ENCODE results near the gene RALGAPA2.

Gene RALGAPA2

GRCh38 chr20:20427227-20427864, 285.1 kb downstream of the RALGAPA2 start:
- no peak overlapping the region for H3K9ac ChIP-seq (ENCODE audit: insufficient read length, low read depth)
- H3K4me3 ChIP-seq (ENCODE audit: insufficient read length, low read depth), result no peak overlapping the region
- H3K27me3 ChIP-seq (ENCODE audit: insufficient read depth, insufficient read length), result no peaks in the 10 kb centered on the region
- no peaks in the 10 kb centered on the region for H3K9me3 ChIP-seq (ENCODE audit: insufficient read depth, low read length)
- no peaks in the 10 kb centered on the region for H3K36me3 ChIP-seq (ENCODE audit: insufficient read depth, insufficient read length, low read length)
- no peaks in the 10 kb centered on the region for H3K4me1 ChIP-seq (ENCODE audit: insufficient read depth, insufficient read length)
- no peak for TF ChIP-seq SUZ12 (IDR thresholded peaks at IDR 0.05; ENCODE audit: extremely low read depth, insufficient read depth, insufficient read length)
- TF ChIP-seq ZNF274 (IDR thresholded peaks at IDR 0.05; ENCODE audit: low read depth, low read length), result no peak
- TF ChIP-seq YY1 (IDR thresholded peaks at IDR 0.05; ENCODE audit: insufficient read depth, insufficient read length), result no peak
- DNase-seq (ENCODE audit: low read depth, low spot score), result no peak

GRCh38 chr20:20426655-20426907, 285.9 kb downstream of the RALGAPA2 start:
- Histone ChIP-seq H3K9ac (ENCODE audit: insufficient read length, low read depth) (no peak overlapping the region), H3K4me3 (ENCODE audit: insufficient read length, low read depth) (no peak overlapping the region), H3K27me3 (ENCODE audit: insufficient read depth, insufficient read length) (no peaks in the 10 kb centered on the region), H3K4me1 (ENCODE audit: insufficient read depth, insufficient read length) (no peaks in the 10 kb centered on the region), H3K9me3 (ENCODE audit: insufficient read depth, low read length) (no peaks in the 10 kb centered on the region), H3K36me3 (ENCODE audit: insufficient read depth, insufficient read length, low read length) (no peaks in the 10 kb centered on the region)
- TF ChIP-seq ZNF274 (IDR thresholded peaks at IDR 0.05; ENCODE audit: low read depth, low read length) (no peak), YY1 (IDR thresholded peaks at IDR 0.05; ENCODE audit: insufficient read depth, insufficient read length) (no peak), SUZ12 (IDR thresholded peaks at IDR 0.05; ENCODE audit: extremely low read depth, insufficient read depth, insufficient read length) (no peak)
- no peak for DNase-seq (ENCODE audit: low read depth, low spot score)

GRCh38 chr20:20425823-20426654, 286.4 kb downstream of the RALGAPA2 start:
- H3K36me3 ChIP-seq (ENCODE audit: insufficient read depth, insufficient read length, low read length), result no peaks in the 10 kb centered on the region
- DNase-seq (ENCODE audit: low read depth, low spot score), result no peak
- no peak for TF ChIP-seq YY1 (IDR thresholded peaks at IDR 0.05; ENCODE audit: insufficient read depth, insufficient read length)
- TF ChIP-seq ZNF274 (IDR thresholded peaks at IDR 0.05; ENCODE audit: low read depth, low read length), result no peak
- no peak overlapping the region for H3K4me3 ChIP-seq (ENCODE audit: insufficient read length, low read depth)
- no peaks in the 10 kb centered on the region for H3K9me3 ChIP-seq (ENCODE audit: insufficient read depth, low read length)
- no peak overlapping the region for H3K9ac ChIP-seq (ENCODE audit: insufficient read length, low read depth)
- no peaks in the 10 kb centered on the region for H3K4me1 ChIP-seq (ENCODE audit: insufficient read depth, insufficient read length)
- no peaks in the 10 kb centered on the region for H3K27me3 ChIP-seq (ENCODE audit: insufficient read depth, insufficient read length)

- no peaks in the 10 kb centered on the region for H3K4me1 ChIP-seq (ENCODE audit: insufficient read depth, insufficient read length)
- TF ChIP-seq YY1 (IDR thresholded peaks at IDR 0.05; ENCODE audit: insufficient read depth, insufficient read length), result no peak
- TF ChIP-seq SUZ12 (IDR thresholded peaks at IDR 0.05; ENCODE audit: extremely low read depth, insufficient read depth, insufficient read length), result no peak
- TF ChIP-seq ZNF274 (IDR thresholded peaks at IDR 0.05; ENCODE audit: low read depth, low read length), result no peak
- no peak overlapping the region for H3K4me3 ChIP-seq (ENCODE audit: insufficient read length, low read depth)
- H3K9me3 ChIP-seq (ENCODE audit: insufficient read depth, low read length), result 0 out of 2 replicates have a peak, but pooled peaks cover 2% of the 10 kb centered on the region
- H3K27me3 ChIP-seq (ENCODE audit: insufficient read depth, insufficient read length), result no peaks in the 10 kb centered on the region
- no peak overlapping the region for H3K9ac ChIP-seq (ENCODE audit: insufficient read length, low read depth)
- no peak for DNase-seq (ENCODE audit: low read depth, low spot score)
- no peaks in the 10 kb centered on the region for H3K36me3 ChIP-seq (ENCODE audit: insufficient read depth, insufficient read length, low read length)
Observed at GRCh38 chr20:20423117-20423516, 289.3 kb downstream of the RALGAPA2 start.

GRCh38 chr20:20417876-20418676, 294.4 kb downstream of the RALGAPA2 start:
- no peaks in the 10 kb centered on the region for H3K27me3 ChIP-seq (ENCODE audit: insufficient read depth, insufficient read length)
- no peak overlapping the region for H3K4me3 ChIP-seq (ENCODE audit: insufficient read length, low read depth)
- H3K4me1 ChIP-seq (ENCODE audit: insufficient read depth, insufficient read length), result peaks cover 3% of the 10 kb centered on the region
- no peak for DNase-seq (ENCODE audit: low read depth, low spot score)
- 0 out of 2 replicates have a peak, but pooled peaks cover 6% of the 10 kb centered on the region for H3K9me3 ChIP-seq (ENCODE audit: insufficient read depth, low read length)
- H3K36me3 ChIP-seq (ENCODE audit: insufficient read depth, insufficient read length, low read length), result no peaks in the 10 kb centered on the region
- no peak overlapping the region for H3K9ac ChIP-seq (ENCODE audit: insufficient read length, low read depth)
- TF ChIP-seq SUZ12 (IDR thresholded peaks at IDR 0.05; ENCODE audit: extremely low read depth, insufficient read depth, insufficient read length), result no peak
- no peak for TF ChIP-seq ZNF274 (IDR thresholded peaks at IDR 0.05; ENCODE audit: low read depth, low read length)
- TF ChIP-seq YY1 (IDR thresholded peaks at IDR 0.05; ENCODE audit: insufficient read depth, insufficient read length), result no peak

GRCh38 chr20:20415321-20415720, 297.1 kb downstream of the RALGAPA2 start:
- TF ChIP-seq YY1 (IDR thresholded peaks at IDR 0.05; ENCODE audit: insufficient read depth, insufficient read length), result no peak
- TF ChIP-seq ZNF274 (IDR thresholded peaks at IDR 0.05; ENCODE audit: low read depth, low read length), result no peak
- no peak for TF ChIP-seq SUZ12 (IDR thresholded peaks at IDR 0.05; ENCODE audit: extremely low read depth, insufficient read depth, insufficient read length)
- DNase-seq (ENCODE audit: low read depth, low spot score), result no peak
- 0 out of 2 replicates have a peak, but pooled peaks cover 6% of the 10 kb centered on the region for H3K9me3 ChIP-seq (ENCODE audit: insufficient read depth, low read length)
- no peak overlapping the region for H3K4me3 ChIP-seq (ENCODE audit: insufficient read length, low read depth)
- H3K9ac ChIP-seq (ENCODE audit: insufficient read length, low read depth), result no peak overlapping the region
- H3K4me1 ChIP-seq (ENCODE audit: insufficient read depth, insufficient read length), result peaks cover 6% of the 10 kb centered on the region
- no peaks in the 10 kb centered on the region for H3K27me3 ChIP-seq (ENCODE audit: insufficient read depth, insufficient read length)
- no peaks in the 10 kb centered on the region for H3K36me3 ChIP-seq (ENCODE audit: insufficient read depth, insufficient read length, low read length)

All from NT2/D1 (cell line).